GM23338 (cell line): ENCODE results near the gene GNG4. TPM values are rescaled to one million over a fixed set of nuclear protein-coding genes. Genes with fewer than 3 reads are reported as not detected.

Experiments
- CREB1 ChIP-seq: fragments of 250-450 bp; sonication (Bioruptor Pico); IDR thresholded peaks from 2 replicates; pipeline ENCODE4 v1.5.0; 2020; ENCODE audit warnings: low read depth, mild to moderate bottlenecking, moderate library complexity
- EZH2 ChIP-seq: fragments of 200-600 bp; sonication (generic); IDR thresholded peaks from one replicate; pipeline ENCODE4 v1.8.0; 2017; ENCODE audit warnings: antibody characterized with exemption, mild to moderate bottlenecking, low read depth; ENCODE audit not compliant: unreplicated experiment
- EZH2phosphoT487 ChIP-seq: fragments of 200-600 bp; sonication (generic); IDR thresholded peaks from one replicate; pipeline ENCODE4 v1.8.1; 2018; ENCODE audit warnings: antibody characterized with exemption; ENCODE audit not compliant: unreplicated experiment
- JUNB ChIP-seq: IDR thresholded peaks from one replicate; pipeline ENCODE4 v1.6.1; 2016; ENCODE audit warnings: antibody characterized with exemption; ENCODE audit not compliant: unreplicated experiment
- NANOG ChIP-seq: IDR thresholded peaks from 2 replicates; pipeline ENCODE4 v1.6.1; 2016; ENCODE audit warnings: antibody characterized with exemption, borderline replicate concordance
- POLR2AphosphoS5 ChIP-seq: IDR thresholded peaks from 2 replicates; pipeline ENCODE4 v1.6.1; 2016; ENCODE audit warnings: antibody characterized with exemption, low read depth
- STAT1 ChIP-seq: IDR thresholded peaks from one replicate; pipeline ENCODE4 v1.6.1; 2016; ENCODE audit warnings: antibody characterized with exemption; ENCODE audit not compliant: unreplicated experiment
- ZNF114 ChIP-seq: fragments of 250-450 bp; sonication (Bioruptor Pico); IDR thresholded peaks from 2 replicates; pipeline ENCODE4 v1.5.0; 2020; ENCODE audit warnings: mild to moderate bottlenecking, moderate library complexity
- ZNF331 ChIP-seq: fragments of 250-450 bp; sonication (Bioruptor Pico); IDR thresholded peaks from 2 replicates; pipeline ENCODE4 v1.5.0; 2020; ENCODE audit warnings: low read depth, mild to moderate bottlenecking, moderate library complexity
- polyA plus RNA-seq: library from polyadenylated mRNA; unstranded; fragments of >200 nt; fragmentation: Nextera tagmentation; extraction: Ambion mirVana; gene quantifications from 2 replicates; pipeline ENCODE4 v1.2.1, GENCODE V29; 2016
- total RNA-seq: library from RNA; depleted of rRNA; stranded (reverse); fragments of >200 nt; shearing (Covaris generic); gene quantifications from 2 replicates; pipeline ENCODE4 v1.2.3, GENCODE V29; 2014
- TF ChIP-seq, protein P1 (sequence below), 2 experiments: fragments of 200-600 bp in 1 of 2; sonication (generic) in 1 of 2; conservative IDR thresholded peaks; 2 replicates each; pipeline versions ENCODE4 v1.5.1 to v1.6.1; 2016 to 2017; ENCODE audit warnings: antibody characterized with exemption in 2 of 2, low read depth in 2 of 2, mild to moderate bottlenecking in 2 of 2, moderate library complexity in 1 of 2
- TF ChIP-seq, protein P2 (sequence below): IDR thresholded peaks from 2 replicates; pipeline ENCODE4 v1.6.1; 2016; ENCODE audit warnings: antibody characterized with exemption
- TF ChIP-seq, protein P3 (sequence below): IDR thresholded peaks from one replicate; pipeline ENCODE4 v1.6.1; 2018; ENCODE audit warnings: antibody characterized with exemption; ENCODE audit not compliant: unreplicated experiment

The GNG4 gene
- total and polyA plus RNA-seq, 2 experiments from 2014 or later: 40.2 to 49.2 TPM

DNA sequence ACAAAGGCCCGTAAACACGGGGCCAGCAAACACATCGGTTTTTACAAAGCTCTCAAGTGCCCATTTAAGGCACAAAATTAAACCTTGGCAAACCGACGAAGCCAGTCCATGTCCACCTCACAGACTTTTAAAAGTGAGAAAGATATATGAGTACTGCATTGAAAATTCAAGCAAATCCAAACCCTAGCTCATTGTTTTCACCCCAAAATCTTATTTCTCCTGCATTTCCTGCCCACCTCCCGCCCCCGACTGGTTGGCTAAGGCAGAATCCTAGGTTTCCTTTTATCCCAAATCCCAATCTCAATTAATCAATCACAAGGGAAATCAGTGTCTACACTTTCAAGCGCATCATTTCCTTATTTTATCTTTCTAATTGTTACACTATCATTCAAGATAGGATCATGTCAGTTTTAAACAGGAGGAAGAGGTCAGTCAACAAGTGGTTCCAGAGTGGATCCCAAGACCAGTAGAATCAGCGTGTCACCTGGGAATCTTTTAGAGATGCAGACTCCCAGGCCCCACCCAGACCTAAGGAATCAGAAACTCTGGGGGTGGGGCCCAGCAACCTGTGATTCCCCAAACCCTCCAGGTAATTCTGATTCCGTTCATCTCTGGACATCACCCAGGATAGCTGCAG, 1.7 kb upstream of the GNG4 start (continued):
- TF ChIP-seq, protein P1, sequence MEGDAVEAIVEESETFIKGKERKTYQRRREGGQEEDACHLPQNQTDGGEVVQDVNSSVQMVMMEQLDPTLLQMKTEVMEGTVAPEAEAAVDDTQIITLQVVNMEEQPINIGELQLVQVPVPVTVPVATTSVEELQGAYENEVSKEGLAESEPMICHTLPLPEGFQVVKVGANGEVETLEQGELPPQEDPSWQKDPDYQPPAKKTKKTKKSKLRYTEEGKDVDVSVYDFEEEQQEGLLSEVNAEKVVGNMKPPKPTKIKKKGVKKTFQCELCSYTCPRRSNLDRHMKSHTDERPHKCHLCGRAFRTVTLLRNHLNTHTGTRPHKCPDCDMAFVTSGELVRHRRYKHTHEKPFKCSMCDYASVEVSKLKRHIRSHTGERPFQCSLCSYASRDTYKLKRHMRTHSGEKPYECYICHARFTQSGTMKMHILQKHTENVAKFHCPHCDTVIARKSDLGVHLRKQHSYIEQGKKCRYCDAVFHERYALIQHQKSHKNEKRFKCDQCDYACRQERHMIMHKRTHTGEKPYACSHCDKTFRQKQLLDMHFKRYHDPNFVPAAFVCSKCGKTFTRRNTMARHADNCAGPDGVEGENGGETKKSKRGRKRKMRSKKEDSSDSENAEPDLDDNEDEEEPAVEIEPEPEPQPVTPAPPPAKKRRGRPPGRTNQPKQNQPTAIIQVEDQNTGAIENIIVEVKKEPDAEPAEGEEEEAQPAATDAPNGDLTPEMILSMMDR (conservative IDR thresholded peaks at IDR 0.05; ENCODE audit: low read depth in 2 of 2): no peak
- TF ChIP-seq, protein P2, sequence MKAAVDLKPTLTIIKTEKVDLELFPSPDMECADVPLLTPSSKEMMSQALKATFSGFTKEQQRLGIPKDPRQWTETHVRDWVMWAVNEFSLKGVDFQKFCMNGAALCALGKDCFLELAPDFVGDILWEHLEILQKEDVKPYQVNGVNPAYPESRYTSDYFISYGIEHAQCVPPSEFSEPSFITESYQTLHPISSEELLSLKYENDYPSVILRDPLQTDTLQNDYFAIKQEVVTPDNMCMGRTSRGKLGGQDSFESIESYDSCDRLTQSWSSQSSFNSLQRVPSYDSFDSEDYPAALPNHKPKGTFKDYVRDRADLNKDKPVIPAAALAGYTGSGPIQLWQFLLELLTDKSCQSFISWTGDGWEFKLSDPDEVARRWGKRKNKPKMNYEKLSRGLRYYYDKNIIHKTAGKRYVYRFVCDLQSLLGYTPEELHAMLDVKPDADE: no peak
- TF ChIP-seq ZNF331 (CRISPR knock-in tag) (no peak), CREB1 (CRISPR knock-in tag) (no peak), NANOG (no peak), EZH2 (no peak), STAT1 (no peak), JUNB (no peak), ZNF114 (CRISPR knock-in tag) (no peak), EZH2phosphoT487 (no peak), POLR2AphosphoS5 (no peak)
- TF ChIP-seq, protein P3, sequence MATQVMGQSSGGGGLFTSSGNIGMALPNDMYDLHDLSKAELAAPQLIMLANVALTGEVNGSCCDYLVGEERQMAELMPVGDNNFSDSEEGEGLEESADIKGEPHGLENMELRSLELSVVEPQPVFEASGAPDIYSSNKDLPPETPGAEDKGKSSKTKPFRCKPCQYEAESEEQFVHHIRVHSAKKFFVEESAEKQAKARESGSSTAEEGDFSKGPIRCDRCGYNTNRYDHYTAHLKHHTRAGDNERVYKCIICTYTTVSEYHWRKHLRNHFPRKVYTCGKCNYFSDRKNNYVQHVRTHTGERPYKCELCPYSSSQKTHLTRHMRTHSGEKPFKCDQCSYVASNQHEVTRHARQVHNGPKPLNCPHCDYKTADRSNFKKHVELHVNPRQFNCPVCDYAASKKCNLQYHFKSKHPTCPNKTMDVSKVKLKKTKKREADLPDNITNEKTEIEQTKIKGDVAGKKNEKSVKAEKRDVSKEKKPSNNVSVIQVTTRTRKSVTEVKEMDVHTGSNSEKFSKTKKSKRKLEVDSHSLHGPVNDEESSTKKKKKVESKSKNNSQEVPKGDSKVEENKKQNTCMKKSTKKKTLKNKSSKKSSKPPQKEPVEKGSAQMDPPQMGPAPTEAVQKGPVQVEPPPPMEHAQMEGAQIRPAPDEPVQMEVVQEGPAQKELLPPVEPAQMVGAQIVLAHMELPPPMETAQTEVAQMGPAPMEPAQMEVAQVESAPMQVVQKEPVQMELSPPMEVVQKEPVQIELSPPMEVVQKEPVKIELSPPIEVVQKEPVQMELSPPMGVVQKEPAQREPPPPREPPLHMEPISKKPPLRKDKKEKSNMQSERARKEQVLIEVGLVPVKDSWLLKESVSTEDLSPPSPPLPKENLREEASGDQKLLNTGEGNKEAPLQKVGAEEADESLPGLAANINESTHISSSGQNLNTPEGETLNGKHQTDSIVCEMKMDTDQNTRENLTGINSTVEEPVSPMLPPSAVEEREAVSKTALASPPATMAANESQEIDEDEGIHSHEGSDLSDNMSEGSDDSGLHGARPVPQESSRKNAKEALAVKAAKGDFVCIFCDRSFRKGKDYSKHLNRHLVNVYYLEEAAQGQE: no peak
